ENCODE data around the gene DAB1. TPM values are rescaled to one million over a fixed set of nuclear protein-coding genes. Genes with fewer than 3 reads are reported as not detected.

DAB1 gene
- total RNA-seq, 1 donor = not detected

DNA sequence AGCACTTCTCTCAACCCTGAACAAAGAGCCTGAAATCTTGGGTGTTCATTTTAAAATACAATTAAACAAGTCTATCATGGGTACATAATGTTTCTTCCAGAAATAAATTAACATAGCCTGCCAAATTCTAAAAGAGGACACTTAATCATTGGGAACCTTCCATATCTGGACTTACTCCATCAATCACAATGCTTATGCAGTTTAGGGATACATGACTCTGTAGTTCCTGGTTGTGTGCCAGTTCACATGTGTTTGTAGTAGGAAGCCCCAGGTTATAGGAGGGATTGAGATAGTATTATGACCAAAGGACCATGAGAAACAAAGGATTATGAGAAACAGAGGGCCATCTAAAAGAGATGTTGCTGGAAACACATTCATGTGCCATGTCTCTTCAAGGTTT, 19.1 kb upstream of the DAB1 start:
- no peaks in the 10 kb centered on the region for H3K79me2 ChIP-seq (ENCODE audit: insufficient read depth, low read length)
- no peak overlapping the region for H3K4me3 ChIP-seq (ENCODE audit: insufficient read depth, low read length)
- no peak overlapping the region for H3K4me2 ChIP-seq (ENCODE audit: insufficient read depth, low read length)
- H3K36me3 ChIP-seq (ENCODE audit: insufficient read depth, low read length) = no peaks in the 10 kb centered on the region
- no peaks in the 10 kb centered on the region for H3K9me3 ChIP-seq (ENCODE audit: low read depth, low read length)
- H3K4me1 ChIP-seq (ENCODE audit: insufficient read depth, low read length) = no peaks in the 10 kb centered on the region
- DNase-seq (ENCODE audit: insufficient read length, low spot score, missing footprints) = no peak
- H3K27ac ChIP-seq (ENCODE audit: low read depth, low read length) = no peak overlapping the region
- no peaks in the 10 kb centered on the region for H3K27me3 ChIP-seq (ENCODE audit: insufficient read depth, low read length)
- H2AFZ ChIP-seq (ENCODE audit: low read length) = no peak overlapping the region
- TF ChIP-seq, protein P1, sequence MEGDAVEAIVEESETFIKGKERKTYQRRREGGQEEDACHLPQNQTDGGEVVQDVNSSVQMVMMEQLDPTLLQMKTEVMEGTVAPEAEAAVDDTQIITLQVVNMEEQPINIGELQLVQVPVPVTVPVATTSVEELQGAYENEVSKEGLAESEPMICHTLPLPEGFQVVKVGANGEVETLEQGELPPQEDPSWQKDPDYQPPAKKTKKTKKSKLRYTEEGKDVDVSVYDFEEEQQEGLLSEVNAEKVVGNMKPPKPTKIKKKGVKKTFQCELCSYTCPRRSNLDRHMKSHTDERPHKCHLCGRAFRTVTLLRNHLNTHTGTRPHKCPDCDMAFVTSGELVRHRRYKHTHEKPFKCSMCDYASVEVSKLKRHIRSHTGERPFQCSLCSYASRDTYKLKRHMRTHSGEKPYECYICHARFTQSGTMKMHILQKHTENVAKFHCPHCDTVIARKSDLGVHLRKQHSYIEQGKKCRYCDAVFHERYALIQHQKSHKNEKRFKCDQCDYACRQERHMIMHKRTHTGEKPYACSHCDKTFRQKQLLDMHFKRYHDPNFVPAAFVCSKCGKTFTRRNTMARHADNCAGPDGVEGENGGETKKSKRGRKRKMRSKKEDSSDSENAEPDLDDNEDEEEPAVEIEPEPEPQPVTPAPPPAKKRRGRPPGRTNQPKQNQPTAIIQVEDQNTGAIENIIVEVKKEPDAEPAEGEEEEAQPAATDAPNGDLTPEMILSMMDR (IDR thresholded peaks at IDR 0.05; ENCODE audit: extremely low read depth, low read depth, low read length) = no peak
- no peaks in the 10 kb centered on the region for H4K20me1 ChIP-seq (ENCODE audit: insufficient read depth, low read length)

DNA sequence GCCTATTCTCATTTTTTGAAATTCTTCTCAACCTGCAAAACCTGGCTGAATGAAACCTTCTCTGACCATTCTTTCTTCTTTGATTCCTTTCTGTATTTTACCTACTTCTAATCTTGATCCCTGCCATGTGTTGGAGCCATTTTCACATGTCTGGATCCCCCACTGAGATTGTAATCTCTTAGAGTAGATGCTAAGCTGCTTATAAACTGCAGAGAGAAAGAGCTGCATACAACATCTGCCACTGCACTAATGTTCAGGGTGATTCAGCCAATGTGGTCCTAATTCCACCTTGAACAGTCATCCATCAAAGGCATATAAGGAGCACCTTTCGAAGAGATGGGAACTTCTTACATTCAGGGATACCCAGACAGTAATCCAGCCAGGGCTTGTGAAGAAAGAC, 16.2 kb upstream of the DAB1 start:
- no peak overlapping the region for H2AFZ ChIP-seq (ENCODE audit: low read length)
- no peaks in the 10 kb centered on the region for H3K36me3 ChIP-seq (ENCODE audit: insufficient read depth, low read length)
- no peak overlapping the region for H3K4me2 ChIP-seq (ENCODE audit: insufficient read depth, low read length)
- H3K9me3 ChIP-seq (ENCODE audit: low read depth, low read length) = no peaks in the 10 kb centered on the region
- no peak overlapping the region for H3K4me3 ChIP-seq (ENCODE audit: insufficient read depth, low read length)
- H3K4me1 ChIP-seq (ENCODE audit: insufficient read depth, low read length) = no peaks in the 10 kb centered on the region
- no peak for DNase-seq (ENCODE audit: insufficient read length, low spot score, missing footprints)
- TF ChIP-seq, protein P1 (IDR thresholded peaks at IDR 0.05; ENCODE audit: extremely low read depth, low read depth, low read length) = no peak
- no peak overlapping the region for H3K27ac ChIP-seq (ENCODE audit: low read depth, low read length)
- H3K79me2 ChIP-seq (ENCODE audit: insufficient read depth, low read length) = no peaks in the 10 kb centered on the region
- no peaks in the 10 kb centered on the region for H4K20me1 ChIP-seq (ENCODE audit: insufficient read depth, low read length)
- H3K27me3 ChIP-seq (ENCODE audit: insufficient read depth, low read length) = no peaks in the 10 kb centered on the region

DNA sequence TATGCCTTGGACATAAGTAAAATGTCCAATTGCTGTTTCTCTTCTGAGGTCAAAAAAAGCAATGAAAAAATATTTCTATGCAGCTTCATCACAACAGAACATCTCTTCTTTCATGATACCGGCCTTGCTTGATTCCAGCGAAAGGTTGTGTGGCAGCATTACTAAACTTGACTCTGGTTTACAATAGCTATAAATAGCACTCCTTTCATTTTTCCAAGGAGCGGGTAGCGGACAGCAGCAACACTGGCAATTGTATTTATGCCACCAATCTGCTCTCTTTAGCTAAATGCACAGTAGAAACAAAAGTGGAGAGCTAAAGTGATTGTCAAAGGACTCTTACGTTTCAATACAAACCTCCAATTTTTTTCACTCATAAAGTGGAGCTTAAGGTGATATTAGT, 7.5 kb upstream of the DAB1 start:
- TF ChIP-seq, protein P1 (IDR thresholded peaks at IDR 0.05; ENCODE audit: extremely low read depth, low read depth, low read length) = no peak
- Histone ChIP-seq H3K4me1 (ENCODE audit: insufficient read depth, low read length) (no peaks in the 10 kb centered on the region), H3K27me3 (ENCODE audit: insufficient read depth, low read length) (no peaks in the 10 kb centered on the region), H3K4me2 (ENCODE audit: insufficient read depth, low read length) (no peak overlapping the region), H4K20me1 (ENCODE audit: insufficient read depth, low read length) (no peaks in the 10 kb centered on the region), H3K79me2 (ENCODE audit: insufficient read depth, low read length) (no peaks in the 10 kb centered on the region), H3K27ac (ENCODE audit: low read depth, low read length) (no peak overlapping the region), H3K36me3 (ENCODE audit: insufficient read depth, low read length) (no peaks in the 10 kb centered on the region), H3K4me3 (ENCODE audit: insufficient read depth, low read length) (no peak overlapping the region), H3K9me3 (ENCODE audit: low read depth, low read length) (no peaks in the 10 kb centered on the region), H2AFZ (ENCODE audit: low read length) (no peak overlapping the region)
- no peak for DNase-seq (ENCODE audit: insufficient read length, low spot score, missing footprints)

DNA sequence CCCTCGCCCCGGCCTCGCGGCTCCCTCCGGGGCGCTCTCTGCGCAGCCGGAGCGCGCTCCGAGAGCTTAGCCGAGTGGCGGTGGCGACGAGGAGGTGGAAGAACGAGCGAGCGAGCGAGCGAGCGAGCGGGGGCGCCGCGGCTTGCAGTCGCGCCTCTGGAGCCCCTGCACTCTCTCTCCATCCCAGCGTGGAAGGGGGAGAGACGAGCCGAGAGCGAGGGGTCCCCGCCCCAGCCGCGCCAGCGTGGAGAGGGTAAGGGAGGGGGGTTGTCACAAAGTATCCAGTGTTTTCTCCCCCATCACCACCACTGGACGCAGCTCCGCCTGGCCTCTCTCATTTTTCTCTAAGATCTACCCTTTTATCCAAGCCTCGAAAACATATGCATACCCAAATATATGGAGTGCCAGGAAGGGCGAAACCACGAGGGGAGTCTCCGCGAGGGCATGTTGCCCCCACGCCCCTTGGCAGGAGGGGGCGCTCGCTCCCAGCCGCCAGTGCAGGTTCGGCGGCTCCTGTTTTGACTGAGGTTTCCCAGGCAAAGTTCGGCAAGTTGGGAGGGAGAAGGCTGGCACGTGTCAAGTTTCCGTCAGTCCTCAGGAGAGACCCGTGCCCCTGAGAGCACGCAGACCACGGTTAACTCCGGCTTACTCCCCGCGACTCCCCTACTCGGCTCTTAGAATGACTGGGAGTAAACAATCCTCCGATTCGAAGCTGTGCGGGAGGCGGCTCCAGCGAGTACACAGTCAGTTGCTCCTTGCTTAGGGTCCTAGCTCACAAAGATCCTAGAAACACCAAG, 569 bp upstream of the DAB1 start:
- no peaks in the 10 kb centered on the region for H3K36me3 ChIP-seq (ENCODE audit: insufficient read depth, low read length)
- H3K4me3 ChIP-seq (ENCODE audit: insufficient read depth, low read length) = no peak overlapping the region
- peak overlapping the region; percentile 45 for H3K4me2 ChIP-seq (ENCODE audit: insufficient read depth, low read length)
- peak; percentile 68 for DNase-seq (ENCODE audit: insufficient read length, low spot score, missing footprints)
- no peaks in the 10 kb centered on the region for H3K9me3 ChIP-seq (ENCODE audit: low read depth, low read length)
- no peaks in the 10 kb centered on the region for H3K79me2 ChIP-seq (ENCODE audit: insufficient read depth, low read length)
- no peaks in the 10 kb centered on the region for H3K4me1 ChIP-seq (ENCODE audit: insufficient read depth, low read length)
- TF ChIP-seq, protein P1 (IDR thresholded peaks at IDR 0.05; ENCODE audit: extremely low read depth, low read depth, low read length) = peak; percentile 20
- peaks cover 22% of the 10 kb centered on the region for H3K27me3 ChIP-seq (ENCODE audit: insufficient read depth, low read length)
- H2AFZ ChIP-seq (ENCODE audit: low read length) = peak overlapping the region; percentile 29
- no peak overlapping the region for H3K27ac ChIP-seq (ENCODE audit: low read depth, low read length)
- H4K20me1 ChIP-seq (ENCODE audit: insufficient read depth, low read length) = no peaks in the 10 kb centered on the region

Measured in osteoblast (primary cell).